Retinal pigment epithelial cell (primary cell): ENCODE data around the gene BMP8A.
"Not testable (repeated sequence)": the region's sequence is repeated elsewhere in the genome, so short reads cannot be mapped to it uniquely, and the experiment has no call there.

Experiments used
- DNase-seq: peaks from one replicate; pipeline ENCODE4 v3.0.0-alpha.2; 2010; ENCODE audit warnings: low read depth
- H3K4me3 ChIP-seq: 2 replicates; pipeline ENCODE4 v1.5.1; 2011; ENCODE audit warnings: mild to moderate bottlenecking, low read length, control low read depth, moderate library complexity
- CTCF ChIP-seq: conservative IDR thresholded peaks from 2 replicates; pipeline ENCODE4 v1.5.1; 2011; ENCODE audit warnings: low read depth, low read length, control low read depth, inconsistent platforms

BMP8A gene

DNA sequence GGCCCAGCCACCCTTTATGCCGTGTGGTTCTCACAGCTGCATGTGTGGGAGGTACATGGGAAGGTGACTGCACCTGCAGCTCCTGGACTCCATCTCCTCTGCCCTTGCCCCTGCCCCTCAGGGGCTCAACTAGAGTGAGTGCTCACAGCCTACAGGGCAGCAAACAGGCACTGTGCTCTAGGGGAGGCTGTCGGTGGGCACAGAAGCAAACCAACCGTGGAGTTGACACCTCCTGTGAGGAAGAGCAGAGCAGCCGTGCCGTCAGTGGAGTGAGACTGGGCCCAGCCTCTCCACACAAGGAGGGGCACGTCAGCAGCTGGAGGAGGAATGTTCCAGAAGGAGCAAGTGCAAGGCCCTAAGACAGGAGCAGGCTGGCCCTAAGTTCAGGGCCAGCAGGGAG is 32.7 kb downstream of the BMP8A start:
- DNase-seq = no peak
- TF ChIP-seq CTCF = no peak
- H3K4me3 ChIP-seq = no peak overlapping the region

GRCh38 chr1:39524591-39525365 is 33.3 kb downstream of the BMP8A start:
- TF ChIP-seq CTCF = no peak
- DNase-seq = no peak
- H3K4me3 ChIP-seq = no peak overlapping the region

- no peak for TF ChIP-seq CTCF
- H3K4me3 ChIP-seq = no peak overlapping the region
- DNase-seq = no peak
Measured at GRCh38 chr1:39525366-39526165, 34.1 kb downstream of the BMP8A start.

GRCh38 chr1:39526466-39527189 is 35.2 kb downstream of the BMP8A start:
- H3K4me3 ChIP-seq = no peak overlapping the region
- TF ChIP-seq CTCF = no peak
- no peak for DNase-seq

DNA sequence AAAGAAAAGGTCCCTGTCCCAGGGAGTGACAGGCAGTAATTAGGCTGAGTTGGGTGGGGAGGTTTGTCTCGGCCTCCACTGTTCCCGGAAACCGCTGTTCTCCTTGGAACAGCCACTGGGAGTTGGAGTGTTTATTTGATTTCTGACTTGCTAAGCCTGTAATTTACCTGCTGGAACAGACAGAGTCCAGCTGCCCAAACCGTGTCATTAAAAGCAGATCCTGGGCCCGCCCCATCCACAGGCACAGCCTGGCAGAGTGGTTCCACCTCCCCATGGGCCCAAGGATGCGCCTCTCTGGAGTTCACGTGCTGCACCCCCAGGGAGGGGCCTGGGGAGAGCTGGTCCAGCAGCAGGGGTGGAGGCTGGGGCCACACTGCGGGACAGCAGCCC is 35.7 kb downstream of the BMP8A start:
- H3K4me3 ChIP-seq, DNase-seq: not testable (repeated sequence)

- H3K4me3 ChIP-seq = no peak overlapping the region
- no peak for DNase-seq
- TF ChIP-seq CTCF = no peak
Measured at GRCh38 chr1:39528082-39528481, 36.6 kb downstream of the BMP8A start.

- no peak for TF ChIP-seq CTCF
- no peak for DNase-seq
- no peak overlapping the region for H3K4me3 ChIP-seq
Measured at GRCh38 chr1:39529901-39530535, 38.6 kb downstream of the BMP8A start.
